Measurements from ENCODE around the gene FGF12. TPM values are rescaled to one million over a fixed set of nuclear protein-coding genes. Genes with fewer than 3 reads are reported as not detected.
"Not testable (repeated sequence)": the region's sequence is repeated elsewhere in the genome, so short reads cannot be mapped to it uniquely, and the experiment has no call there.

The FGF12 gene
- not detected in 2 replicates for total RNA-seq (2014; rRNA removed; shearing (Covaris generic))

DNA sequence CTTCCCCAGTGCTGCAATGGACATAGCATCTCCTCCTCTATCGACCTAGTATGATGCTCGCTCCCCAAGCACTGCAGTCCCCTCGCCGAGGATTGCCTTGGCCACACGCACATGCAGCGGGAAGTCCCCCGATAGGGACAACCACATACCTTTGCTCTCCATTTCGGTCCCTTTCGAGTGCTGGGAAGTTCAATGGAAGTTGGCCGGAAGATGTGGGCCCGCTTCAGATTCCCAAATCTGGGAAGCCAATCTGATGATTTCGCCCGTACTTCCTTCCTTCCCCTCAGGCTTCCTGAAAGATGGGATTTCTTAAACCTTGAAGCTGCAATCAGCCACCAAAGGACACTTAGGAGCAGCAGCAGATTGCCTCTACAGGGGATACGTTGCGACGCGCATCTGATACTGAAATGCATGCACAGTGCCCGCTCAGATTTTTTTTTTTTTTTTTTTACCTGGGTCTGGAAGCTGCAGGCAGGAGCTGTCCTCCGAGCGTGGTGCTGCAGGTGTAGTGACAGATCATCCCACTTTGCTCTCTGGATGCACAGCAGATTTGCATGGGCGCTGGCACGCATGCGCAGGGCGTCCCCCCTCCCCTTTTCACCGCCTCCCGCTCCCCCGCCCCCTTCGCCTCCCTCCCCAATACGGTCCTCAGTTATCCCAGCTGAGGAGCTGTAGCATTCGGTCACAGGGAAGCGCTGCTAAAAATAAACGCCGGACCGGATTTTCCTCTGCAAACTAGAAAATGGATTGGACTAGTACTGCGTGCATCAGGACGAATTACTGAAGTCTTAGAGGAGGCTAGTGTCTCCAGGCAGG, at the start of gene FGF12:
FGF12 (minus strand) TSS at position 510 of the 816 bp plus-strand sequence.
- DNase-seq (ENCODE audit: low spot score): no peak

DNA sequence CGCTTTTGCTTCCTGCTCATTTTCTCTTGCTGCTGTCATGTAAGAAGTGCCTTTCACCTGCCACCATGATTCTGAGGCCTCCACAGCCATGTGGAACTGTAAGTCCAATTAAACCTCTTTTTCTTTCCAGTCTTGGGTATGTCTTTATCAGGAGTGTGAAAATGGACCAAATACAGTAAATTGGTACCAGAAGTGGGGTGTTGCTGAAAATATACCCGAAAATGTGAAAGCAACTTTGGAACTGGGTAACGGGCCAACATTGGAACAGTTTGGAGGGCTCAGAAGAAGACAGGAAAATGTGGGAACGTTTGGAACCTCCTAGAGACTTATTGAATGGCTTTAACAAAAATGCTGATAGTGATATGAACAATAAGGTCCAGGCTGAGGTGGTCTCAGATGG, 47.0 kb upstream of the FGF12 start:
- DNase-seq (ENCODE audit: low spot score): not testable (repeated sequence)

DNA sequence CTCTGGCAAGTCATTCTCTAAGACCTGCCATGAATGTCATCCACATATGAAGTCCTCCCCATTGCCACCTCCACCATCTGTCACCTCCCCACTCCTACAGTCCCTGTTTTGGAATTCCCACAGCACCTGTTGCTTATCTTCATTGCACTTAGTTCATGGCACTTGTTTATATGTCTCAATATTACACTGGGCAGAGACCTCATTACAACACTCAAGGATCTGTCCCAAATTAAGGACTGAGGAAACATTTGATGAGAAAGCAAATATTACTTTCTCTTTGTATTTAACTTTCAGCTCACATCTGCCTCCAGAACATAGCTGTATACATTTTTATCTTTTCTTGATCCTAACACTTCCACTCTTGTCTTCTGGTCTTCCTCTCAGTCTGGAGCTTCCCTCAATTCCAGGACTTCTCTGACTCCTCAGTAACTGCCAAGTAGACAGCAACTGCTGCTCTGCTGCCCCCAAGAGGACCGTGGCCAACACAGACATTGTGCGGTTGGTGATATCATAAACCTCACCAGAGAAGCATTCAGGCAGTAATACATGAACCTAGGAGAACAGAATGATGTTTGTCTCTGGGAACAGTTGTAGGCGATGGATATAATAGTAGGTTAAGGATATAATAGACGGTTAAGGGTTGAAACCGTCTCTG, 45.0 kb upstream of the FGF12 start:
- peak; percentile 60 for DNase-seq (ENCODE audit: low spot score)

DNA sequence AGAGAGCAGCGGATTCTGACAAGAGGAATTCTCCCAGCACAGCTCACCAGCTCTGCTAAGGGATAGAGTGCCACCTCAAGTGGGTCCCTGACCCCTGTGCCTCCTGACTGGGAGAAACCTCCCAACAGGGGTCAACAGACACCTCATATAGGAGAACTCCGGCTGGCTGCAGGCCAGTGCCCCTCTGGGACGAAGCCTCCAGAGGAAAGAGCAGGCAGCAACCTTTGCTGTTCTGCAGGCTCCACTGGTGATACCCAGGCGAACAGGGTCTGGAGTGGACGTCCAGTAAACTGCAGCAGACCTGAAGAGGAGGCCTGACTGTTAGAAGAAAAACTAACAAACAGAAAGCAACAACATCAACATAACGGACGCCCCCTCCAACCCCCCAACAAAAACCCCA, 31.3 kb upstream of the FGF12 start:
- DNase-seq (ENCODE audit: low spot score): no peak

DNA sequence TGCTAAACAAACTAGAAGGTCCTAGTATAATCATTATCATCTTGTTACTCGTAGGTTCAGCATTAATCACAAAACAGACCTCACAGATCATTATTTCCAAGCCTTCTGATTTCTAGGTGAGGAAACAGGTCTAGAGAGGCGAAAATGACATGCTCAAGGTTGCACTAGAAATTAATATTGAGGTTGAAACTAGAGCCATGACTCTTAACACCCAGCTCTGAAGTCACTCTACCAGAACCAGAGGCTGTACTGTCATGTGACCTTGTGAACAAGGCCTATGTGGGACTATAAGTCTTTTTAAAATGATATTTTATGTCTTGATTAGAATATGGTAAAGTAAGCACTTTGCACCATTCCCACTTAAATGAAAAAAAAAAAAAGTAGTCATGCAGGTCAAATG, 23.8 kb upstream of the FGF12 start:
- DNase-seq (ENCODE audit: low spot score): no peak

DNA sequence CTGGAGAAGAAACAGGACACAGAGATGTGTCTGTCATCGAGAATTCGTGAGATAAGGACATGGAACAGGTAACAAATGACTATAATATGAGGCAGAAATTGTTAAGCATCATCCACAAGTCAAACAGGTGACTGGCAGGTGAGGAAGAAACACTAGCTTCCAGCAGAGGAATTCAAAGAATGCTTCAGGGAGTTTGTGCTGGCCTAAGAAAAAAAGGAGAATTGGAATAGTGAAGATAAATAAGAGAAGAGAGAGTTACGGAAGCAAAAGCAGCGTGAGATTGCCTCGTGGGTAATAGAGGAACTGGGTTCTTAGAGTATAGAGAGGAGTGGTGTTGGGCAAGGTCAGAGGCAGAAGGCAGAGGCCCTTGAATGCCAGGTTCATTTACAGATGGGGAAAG, 22.9 kb upstream of the FGF12 start:
- no peak for DNase-seq (ENCODE audit: low spot score)

DNA sequence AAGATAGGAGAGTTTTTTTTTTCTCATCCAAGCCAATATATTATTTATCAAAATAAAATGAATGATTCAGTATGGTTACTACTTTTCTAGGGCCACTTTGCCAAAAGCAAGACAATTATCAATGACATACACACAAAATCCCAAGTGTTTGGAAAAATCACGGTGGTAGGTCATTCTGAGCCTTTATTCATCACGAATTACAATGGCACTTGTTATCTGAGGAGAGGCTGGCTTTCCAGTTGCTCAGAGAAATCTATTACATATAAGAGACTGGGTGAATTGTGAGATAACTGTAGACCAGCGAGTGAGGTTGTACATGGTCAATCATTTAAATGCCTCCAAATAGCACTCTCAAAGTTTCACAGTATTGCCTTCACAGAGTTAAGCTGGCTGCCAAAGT, 20.4 kb upstream of the FGF12 start:
- DNase-seq (ENCODE audit: low spot score): no peak

DNA sequence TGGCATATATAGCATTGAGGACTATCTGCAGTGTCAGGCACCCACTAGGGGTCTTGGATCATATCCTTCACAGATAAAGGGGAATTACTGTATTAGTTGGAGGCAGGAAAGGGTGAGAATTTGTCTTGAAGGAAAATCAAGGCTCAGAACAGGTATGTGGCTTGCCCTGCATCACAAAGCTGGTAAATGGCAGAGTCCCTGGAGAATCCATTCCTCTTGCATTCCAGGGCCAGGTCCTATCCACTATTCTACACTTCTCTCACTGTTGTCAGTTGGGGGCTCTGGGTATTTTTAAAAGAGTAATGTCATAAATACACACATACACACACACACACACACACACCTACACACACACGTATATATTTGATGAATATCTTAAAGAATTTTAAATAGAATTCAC, 19.8 kb upstream of the FGF12 start:
- no peak for DNase-seq (ENCODE audit: low spot score)

DNA sequence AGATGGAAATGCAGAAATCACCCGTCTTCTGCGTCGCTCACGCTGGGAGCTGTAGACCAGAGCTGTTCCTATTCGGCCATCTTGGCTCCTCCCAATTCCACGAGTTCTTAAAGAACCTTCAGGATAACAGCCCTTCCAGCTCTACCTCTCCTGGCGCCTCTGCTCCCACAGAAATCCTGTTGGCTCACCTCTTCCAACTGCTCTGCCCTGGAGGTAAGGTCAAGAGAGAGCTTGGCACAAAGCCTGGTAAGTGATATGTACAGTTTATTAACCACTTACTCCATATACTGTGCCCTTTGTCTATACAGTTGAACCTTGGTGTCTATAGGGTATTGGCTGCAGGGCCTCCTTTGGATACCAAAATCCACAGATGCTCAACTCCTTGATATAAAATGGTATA, 17.8 kb upstream of the FGF12 start:
- DNase-seq (ENCODE audit: low spot score): no peak

DNA sequence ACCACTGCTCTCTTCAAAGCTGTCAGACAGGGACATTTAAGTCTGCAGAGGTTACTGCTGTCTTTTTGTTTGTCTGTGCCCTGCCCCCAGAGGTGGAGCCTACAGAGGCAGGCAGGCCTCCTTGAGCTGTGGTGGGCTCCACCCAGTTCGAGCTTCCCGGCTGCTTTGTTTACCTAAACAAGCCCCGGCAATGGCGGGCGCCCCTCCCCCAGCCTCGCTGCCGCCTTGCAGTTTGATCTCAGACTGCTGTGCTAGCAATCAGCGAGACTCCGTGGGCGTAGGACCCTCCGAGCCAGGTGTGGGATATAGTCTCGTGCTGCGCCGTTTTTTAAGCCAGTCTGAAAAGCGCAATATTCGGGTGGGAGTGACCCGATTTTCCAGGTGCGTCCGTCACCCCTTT, 17.3 kb upstream of the FGF12 start:
- DNase-seq (ENCODE audit: low spot score): not testable (repeated sequence)

DNA sequence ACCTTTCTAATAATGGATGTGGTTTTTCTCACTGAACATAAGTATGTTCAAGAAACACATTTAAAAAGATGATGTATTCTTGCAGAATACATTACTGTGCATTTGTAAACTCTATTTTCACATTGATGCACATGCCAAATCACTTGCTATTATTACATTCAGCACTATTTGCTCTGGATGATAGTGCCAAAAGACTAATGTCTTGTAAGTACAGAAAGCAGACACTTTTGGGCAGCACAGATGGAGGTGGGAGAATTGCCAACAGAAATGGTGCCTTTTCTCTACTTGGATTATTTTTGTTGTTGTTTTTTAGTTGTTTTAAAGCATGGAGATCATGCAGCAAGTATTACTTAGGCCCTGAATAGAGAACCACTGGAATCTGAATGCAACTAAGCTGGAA, 10.2 kb upstream of the FGF12 start:
- no peak for DNase-seq (ENCODE audit: low spot score)

DNA sequence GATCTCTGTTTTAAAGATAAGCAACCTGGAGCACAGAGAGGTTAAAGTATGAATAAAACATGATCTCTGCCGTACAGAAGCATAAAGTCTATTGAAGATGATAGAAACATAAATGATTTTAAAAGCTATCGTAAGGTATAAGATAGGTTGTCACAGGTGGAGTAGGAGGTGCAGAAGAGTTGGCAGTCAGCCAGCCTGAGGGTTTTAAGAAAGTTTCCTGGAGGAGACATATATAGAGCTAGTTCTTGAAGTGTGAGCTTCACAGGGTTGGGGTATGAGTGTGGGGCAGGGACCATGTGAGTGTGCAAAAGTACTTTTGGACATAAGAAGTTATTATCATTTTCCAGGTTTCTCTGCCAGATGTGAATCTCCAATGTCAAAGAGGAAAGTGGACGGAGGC, 3.9 kb upstream of the FGF12 start:
- no peak for DNase-seq (ENCODE audit: low spot score)

DNA sequence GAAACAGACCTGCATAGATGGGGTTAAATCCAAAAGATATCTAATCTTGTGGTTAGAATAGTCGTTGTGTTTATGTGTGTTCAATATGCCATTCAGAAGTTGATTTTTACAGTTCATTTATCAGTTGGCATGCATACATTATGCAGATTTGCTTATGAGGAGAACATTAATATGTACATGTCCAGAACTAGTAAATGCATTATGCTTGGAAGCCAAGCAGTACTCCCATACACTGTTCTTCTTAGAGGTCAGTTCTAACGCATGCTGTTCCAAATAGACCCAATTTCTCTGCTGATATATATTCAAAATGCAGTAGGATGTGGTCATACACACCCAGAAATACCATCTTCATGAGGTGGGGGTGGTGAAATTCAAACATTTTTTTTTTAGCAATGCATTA, 956 bp downstream of the FGF12 start:
- no peak for DNase-seq (ENCODE audit: low spot score)

DNA sequence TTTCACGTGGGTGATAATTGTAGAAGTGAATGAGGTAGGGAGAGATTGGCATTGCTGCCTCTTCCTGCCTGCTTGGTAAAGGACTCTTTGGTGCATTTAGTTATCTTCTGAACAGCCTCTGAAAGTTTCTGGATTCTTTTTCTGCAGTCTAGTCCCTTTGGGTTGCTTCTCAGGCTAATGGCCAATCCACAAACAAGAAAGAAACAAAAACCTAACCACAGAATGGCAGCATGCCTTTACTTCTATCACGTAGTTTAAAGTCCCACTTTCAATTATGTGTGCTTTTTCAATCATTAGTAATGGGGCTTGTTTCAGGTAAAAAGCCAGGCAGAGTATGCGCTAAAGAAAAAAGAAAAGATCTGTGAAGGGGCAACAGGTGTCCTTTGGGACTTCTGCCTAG, 7.4 kb downstream of the FGF12 start:
- DNase-seq (ENCODE audit: low spot score): no peak

DNA sequence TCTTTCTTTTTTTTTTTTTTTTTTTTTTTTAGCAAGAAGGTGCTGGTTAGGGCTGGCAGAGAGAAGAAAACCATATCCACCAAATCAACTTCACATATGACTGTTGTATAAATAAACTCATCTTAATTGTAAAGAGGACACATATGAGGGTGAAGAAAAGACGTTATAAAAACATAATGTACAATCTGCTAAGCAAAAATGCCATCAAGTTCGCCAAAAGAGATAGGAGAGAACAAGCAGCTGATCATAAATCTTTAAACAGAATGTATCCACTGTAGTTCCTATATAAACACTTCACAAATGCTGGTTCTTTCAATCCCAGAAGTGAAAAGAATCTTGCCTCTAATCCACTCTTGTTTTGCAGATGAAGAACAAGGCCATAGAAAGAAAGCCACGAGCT, 9.2 kb downstream of the FGF12 start:
- DNase-seq (ENCODE audit: low spot score): no peak

DNA sequence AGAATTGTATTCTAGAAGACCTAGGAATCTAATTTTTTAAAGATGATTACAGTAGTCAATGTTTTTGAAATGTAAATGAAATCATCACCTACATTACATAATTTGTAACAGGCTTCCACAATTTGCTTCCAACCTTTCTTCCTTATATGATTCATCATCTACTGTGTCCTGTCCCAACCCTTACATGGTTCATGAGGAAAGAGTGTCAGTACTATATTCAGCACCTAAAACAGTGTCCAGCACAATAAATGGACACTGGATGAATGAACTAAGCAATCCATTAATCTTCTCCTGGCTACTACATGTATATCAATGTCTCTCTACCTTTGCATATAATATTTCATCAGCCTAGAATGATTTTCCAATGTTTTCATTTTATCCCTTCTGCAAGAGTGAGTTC, 12.2 kb downstream of the FGF12 start:
- DNase-seq (ENCODE audit: low spot score): no peak

DNA sequence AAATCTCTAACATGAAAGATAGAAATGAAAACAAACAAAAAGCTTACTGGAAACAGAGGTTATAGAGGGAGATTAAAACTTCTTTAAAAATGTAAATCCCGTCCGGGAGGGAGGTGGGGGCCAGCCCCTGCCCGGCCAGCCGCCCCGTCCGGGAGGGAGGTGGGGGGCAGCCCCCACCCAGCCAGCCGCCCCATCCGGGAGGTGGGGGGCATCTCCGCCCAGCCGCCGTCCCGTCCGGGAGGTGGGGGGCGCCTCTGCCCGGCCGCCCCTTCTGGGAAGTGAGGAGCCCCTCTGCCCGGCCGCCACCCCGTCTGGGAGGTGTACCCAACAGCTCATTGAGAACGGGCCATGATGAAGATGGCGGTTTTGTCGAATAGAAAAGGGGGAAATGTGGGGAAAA, 16.2 kb downstream of the FGF12 start:
- DNase-seq (ENCODE audit: low spot score): not testable (repeated sequence)

DNA sequence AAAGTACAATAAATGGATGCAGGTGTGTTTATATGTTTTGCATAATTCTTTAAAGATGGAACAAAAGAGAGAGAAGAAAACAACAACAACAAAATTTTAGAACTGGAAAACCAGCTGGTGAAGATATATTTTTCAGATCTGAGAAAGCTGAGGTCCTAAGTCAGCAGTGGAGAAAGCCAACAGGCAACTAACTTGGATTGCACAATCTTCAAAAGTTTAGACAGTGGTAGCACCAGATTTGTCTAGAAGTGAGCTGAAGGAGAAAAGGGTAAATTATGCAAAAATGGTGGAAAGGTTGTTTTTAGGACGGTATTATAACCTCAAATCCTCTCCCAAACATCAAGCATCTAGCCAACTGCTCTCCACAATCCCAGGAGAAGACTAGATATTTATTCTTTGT, 17.0 kb downstream of the FGF12 start:
- DNase-seq (ENCODE audit: low spot score): no peak

DNA sequence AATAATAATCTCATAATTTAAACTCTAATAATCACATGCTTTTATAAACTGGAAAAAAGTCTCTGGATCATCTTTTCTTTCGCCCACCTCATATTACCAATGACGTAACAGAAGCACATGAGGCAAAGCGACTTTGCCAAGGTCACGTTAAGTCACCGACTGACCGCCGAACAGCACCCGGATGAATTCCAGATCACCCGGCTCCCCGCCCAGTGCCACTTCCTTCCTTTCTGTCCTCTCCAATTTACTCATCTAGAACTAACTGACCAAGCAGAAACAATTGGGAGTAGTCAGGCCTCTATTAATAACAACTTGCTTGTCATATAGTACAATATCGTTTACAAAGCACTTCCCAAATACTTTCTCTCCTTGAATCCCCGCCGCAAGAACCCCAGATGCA, 21.1 kb downstream of the FGF12 start:
- no peak for DNase-seq (ENCODE audit: low spot score)

DNA sequence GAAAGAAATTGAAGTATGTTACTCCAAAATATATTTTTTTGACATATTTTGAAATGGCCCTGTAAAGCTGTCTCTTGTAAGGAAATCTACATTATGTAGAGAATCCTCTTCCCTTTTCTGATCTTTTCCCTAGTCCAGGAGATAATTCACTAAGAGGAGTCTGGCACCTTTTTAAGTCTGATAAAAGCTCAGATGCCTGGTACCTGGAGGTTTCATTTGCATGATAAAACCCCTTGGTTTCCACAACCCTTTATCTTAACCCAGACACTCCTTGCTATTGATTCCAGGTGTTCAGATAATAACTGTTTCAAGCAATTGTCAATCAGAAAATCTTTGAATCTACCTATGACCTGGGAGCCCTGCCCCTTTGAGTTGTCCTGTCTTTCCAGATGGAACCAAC, 26.5 kb downstream of the FGF12 start:
- DNase-seq (ENCODE audit: low spot score): no peak

DNA sequence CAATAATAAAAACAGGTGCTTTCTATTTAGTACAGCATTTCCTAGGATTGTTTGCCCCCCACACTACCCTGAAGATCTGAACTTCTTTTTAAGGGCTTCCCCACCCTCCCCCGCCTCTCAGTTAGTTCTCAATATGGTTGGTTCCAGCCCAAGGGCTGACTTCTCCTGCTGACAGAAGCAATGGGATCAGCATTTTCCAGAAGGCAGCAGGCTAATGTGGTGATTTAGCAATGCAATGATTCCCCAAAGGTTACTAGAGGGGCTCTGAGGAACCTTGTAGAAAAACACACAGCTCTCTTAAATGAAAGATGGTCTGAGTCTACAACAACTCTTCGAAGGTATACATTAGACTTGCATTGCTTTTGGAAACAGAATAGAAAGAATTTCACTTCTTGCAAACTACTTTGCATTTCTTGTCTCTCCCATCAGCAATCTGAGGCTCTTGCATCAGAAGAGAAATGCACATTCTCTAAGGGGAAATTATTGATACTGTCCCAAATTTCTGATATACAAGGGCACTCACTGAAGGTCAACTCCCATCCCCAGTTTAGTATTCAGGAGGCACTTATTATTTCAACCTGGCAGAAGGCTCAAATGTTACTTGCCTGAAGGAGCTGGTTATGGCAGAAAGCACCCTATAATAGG, 30.3 kb downstream of the FGF12 start:
- no peak for DNase-seq (ENCODE audit: low spot score)

DNA sequence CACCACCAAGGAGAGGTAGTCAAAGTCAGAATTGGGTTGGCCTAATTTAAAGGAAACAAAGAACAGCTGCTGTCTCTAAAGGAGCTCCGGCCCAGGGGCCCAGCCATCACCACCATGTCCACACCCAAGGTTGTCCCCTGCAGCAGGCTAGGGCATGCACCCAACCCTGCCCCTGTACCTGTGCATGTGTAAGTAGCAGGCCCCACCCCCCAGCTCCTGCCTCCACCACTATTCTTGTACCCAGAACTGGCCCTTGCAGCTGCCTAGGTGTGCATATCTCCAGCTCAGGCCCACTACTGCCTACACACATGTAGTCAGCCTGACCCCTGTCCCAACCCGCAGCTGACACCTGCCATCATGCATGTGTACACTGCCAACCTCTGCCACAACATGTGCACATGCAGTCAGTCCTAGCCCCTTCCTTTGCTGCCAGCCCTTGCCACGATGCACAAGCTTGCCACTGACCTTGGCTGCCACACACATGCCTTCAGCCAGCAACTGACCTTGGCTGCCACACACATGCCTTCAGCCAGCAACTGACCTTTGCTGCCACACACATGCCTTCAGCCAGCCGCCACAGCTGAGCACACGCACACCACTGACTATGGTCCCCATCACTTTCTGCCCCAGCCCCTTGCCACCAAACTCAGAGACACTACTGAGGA, 39.7 kb downstream of the FGF12 start:
- DNase-seq (ENCODE audit: low spot score): no peak
